Calu3 (cell line): ENCODE results near the gene TMEM158. TPM values are rescaled to one million over a fixed set of nuclear protein-coding genes. Genes with fewer than 3 reads are reported as not detected.

ENCODE experiments used
- BruUV-seq: library from RNA; stranded (reverse); fragments of 400-500 nt; replicated peaks from 2 replicates; lab custom pipeline; 2021; lab: Mats Ljungman, UMichigan
- CTCF ChIA-PET: fragments of 300-600 bp; sonication (Branson Sonifier 250); formaldehyde crosslinking; loops from one replicate; lab custom pipeline; 2022; ENCODE audit warnings: antibody characterized with exemption; lab: Charles Lee
- DNase-seq: peaks from one replicate; pipeline ENCODE4 v3.0.0; 2022
- H3K27ac Mint-ChIP-seq: one replicate; pipeline ENCODE4 v1.8.0; 2022; ENCODE audit warnings: mixed read lengths; ENCODE audit not compliant: unreplicated experiment
- H3K27me3 Mint-ChIP-seq: one replicate; pipeline ENCODE4 v1.8.0; 2022; ENCODE audit warnings: mixed read lengths; ENCODE audit not compliant: unreplicated experiment
- H3K36me3 Mint-ChIP-seq: one replicate; pipeline ENCODE4 v1.8.0; 2022; ENCODE audit warnings: mild to moderate bottlenecking, moderate library complexity, mixed read lengths; ENCODE audit not compliant: insufficient read depth, unreplicated experiment
- H3K4me1 Mint-ChIP-seq: one replicate; pipeline ENCODE4 v1.8.0; 2022; ENCODE audit warnings: mild to moderate bottlenecking, low read depth, mixed read lengths; ENCODE audit not compliant: unreplicated experiment
- H3K4me3 Mint-ChIP-seq: one replicate; pipeline ENCODE4 v1.8.0; 2022; ENCODE audit warnings: mild to moderate bottlenecking, low read depth, moderate library complexity, mixed read lengths; ENCODE audit not compliant: unreplicated experiment
- H3K9me3 Mint-ChIP-seq: one replicate; pipeline ENCODE4 v1.8.0; 2022; ENCODE audit warnings: low read depth, mixed read lengths; ENCODE audit not compliant: unreplicated experiment
- intact Hi-C: fragments of 100-400 bp; cut with micrococcal nuclease; formaldehyde crosslinking; loops from one replicate; pipeline ENCODE4 v1.10.0; 2022; ENCODE audit not compliant: unreplicated experiment
- total RNA-seq: library from RNA; stranded (reverse); gene quantifications from 2 replicates; pipeline ENCODE4 v1.2.3, GENCODE V29; 2022
- TF ChIP-seq, protein P1 (sequence below): fragments of 200-600 bp; IDR thresholded peaks from one replicate; pipeline ENCODE4 v1.8.0; 2022; ENCODE audit warnings: antibody characterized with exemption; ENCODE audit not compliant: unreplicated experiment

The TMEM158 gene
- total RNA-seq, 1 experiment from 2014 or later: 2.5 TPM

DNA sequence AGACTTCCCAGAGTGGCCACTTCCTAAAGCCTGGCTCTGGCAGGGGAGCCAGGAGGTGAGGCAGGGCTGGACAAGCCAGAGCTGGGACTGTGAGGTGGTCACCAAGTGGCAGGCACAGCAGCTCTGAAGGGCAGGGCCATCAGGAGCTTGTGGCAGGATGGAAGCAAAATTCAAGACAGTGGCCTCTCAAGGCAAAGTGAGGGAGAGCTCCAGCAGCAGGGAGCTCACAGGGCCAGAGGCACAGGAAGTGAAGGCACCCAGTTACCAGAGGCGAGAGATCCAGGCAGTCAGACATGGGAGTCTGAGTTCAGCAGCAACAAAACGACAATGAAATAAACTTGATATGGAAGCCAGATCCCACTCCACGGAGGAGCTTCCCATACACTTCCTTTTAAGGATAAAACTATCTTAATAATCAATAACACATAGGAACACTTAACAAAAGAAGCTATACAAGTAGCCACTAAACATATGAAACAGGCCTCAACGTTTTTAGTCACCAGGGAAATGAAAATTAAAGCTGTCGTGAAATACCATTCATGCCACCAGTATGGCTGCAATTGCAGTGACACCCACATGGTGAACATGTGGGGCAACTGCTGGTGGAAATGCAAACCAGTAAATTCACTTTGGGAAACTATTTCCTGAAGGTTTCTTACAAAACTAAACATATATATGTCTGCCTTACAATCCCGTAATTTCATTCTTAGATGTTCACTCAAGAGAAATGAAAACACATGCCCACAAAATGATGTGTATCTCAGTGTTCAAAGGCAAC is 35.4 kb upstream of the TMEM158 start:
- H3K36me3 Mint-ChIP-seq: no peaks in the 10 kb centered on the region
- TF ChIP-seq, protein P1, sequence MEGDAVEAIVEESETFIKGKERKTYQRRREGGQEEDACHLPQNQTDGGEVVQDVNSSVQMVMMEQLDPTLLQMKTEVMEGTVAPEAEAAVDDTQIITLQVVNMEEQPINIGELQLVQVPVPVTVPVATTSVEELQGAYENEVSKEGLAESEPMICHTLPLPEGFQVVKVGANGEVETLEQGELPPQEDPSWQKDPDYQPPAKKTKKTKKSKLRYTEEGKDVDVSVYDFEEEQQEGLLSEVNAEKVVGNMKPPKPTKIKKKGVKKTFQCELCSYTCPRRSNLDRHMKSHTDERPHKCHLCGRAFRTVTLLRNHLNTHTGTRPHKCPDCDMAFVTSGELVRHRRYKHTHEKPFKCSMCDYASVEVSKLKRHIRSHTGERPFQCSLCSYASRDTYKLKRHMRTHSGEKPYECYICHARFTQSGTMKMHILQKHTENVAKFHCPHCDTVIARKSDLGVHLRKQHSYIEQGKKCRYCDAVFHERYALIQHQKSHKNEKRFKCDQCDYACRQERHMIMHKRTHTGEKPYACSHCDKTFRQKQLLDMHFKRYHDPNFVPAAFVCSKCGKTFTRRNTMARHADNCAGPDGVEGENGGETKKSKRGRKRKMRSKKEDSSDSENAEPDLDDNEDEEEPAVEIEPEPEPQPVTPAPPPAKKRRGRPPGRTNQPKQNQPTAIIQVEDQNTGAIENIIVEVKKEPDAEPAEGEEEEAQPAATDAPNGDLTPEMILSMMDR: no peak
- H3K4me3 Mint-ChIP-seq: no peak overlapping the region
- no TSS peak for BruUV-seq
- no peaks in the 10 kb centered on the region for H3K9me3 Mint-ChIP-seq
- no peak for DNase-seq
- no peak overlapping the region for H3K27ac Mint-ChIP-seq
- H3K4me1 Mint-ChIP-seq: no peaks in the 10 kb centered on the region
- CTCF ChIA-PET: no interaction called here
- peaks cover 67% of the 10 kb centered on the region for H3K27me3 Mint-ChIP-seq
- intact Hi-C loops: no loop called here

DNA sequence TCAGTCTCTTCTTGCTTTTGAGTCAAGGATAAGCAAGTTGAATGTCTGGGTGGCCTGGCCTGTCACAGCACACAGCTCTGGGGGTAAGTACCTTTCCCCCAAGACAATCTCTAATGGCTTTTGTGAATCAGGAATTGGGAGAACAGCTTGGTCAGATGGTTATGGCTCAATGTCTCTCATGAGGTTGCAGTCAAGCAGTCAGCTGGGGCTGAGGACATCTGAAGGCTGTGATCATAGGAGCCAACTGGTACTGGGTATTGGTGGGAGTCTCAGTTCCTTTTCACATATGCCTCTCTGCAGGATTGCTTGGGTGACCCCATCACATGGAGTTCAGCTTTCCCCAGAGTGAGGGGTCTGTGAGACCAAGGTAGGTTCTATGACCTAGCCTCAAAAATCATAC is 33.0 kb upstream of the TMEM158 start:
- no peak overlapping the region for H3K4me3 Mint-ChIP-seq
- BruUV-seq: no TSS peak
- intact Hi-C loops: no loop called here

DNA sequence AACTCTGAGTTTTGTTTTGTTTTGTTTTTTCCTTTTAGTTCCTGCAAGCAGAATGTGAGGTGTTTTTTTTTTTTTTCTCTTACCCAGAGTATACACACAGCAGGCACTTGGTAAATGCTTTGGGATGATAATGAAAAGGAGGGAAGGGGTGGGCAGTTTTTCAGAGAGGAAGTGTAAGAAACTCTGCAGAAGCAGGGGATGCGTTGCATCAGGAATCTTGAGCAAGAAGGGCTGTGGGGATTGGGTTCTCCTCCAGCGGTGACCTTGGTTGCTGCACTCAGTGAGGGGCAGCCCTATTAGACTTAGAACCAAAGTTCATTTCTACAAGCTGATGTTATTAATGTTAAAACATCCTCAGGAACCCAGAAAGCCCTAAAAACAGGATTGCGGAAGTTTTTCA is 32.2 kb upstream of the TMEM158 start:
- intact Hi-C loops: no loop called here
- no peak overlapping the region for H3K27ac Mint-ChIP-seq
- TF ChIP-seq, protein P1: no peak
- H3K9me3 Mint-ChIP-seq: no peaks in the 10 kb centered on the region
- peaks cover 59% of the 10 kb centered on the region for H3K27me3 Mint-ChIP-seq
- H3K36me3 Mint-ChIP-seq: no peaks in the 10 kb centered on the region
- CTCF ChIA-PET: no interaction called here
- DNase-seq: no peak
- H3K4me1 Mint-ChIP-seq: no peaks in the 10 kb centered on the region
- no TSS peak for BruUV-seq
- no peak overlapping the region for H3K4me3 Mint-ChIP-seq

More for the DNA sequence above, 33.0 kb upstream of the TMEM158 start:
- peaks cover 59% of the 10 kb centered on the region for H3K27me3 Mint-ChIP-seq
- no peaks in the 10 kb centered on the region for H3K36me3 Mint-ChIP-seq
- DNase-seq: no peak
- TF ChIP-seq, protein P1: no peak
- no peak overlapping the region for H3K27ac Mint-ChIP-seq
- CTCF ChIA-PET: no interaction called here
- H3K9me3 Mint-ChIP-seq: no peaks in the 10 kb centered on the region
- no peaks in the 10 kb centered on the region for H3K4me1 Mint-ChIP-seq

DNA sequence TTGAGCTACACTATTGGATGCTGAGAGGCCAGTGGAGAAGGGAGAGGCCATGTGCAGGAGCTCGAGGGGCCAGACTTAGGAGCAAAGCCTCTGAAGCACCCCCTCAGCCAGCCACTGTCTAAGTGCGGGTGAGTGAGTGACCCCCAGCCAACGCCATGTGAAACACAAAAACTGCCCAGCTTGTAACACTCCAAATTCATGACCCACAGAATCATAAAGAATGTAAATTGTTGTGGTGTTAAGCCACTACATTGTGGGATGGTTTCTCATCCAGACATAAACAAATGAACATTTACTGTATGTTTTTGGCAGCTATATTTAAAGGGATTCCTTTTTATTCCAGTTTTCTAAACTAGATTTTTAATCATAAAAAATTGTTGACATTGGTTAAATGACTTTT is 27.2 kb upstream of the TMEM158 start:
- H3K36me3 Mint-ChIP-seq: no peaks in the 10 kb centered on the region
- BruUV-seq: no TSS peak
- no peaks in the 10 kb centered on the region for H3K4me1 Mint-ChIP-seq
- no peak overlapping the region for H3K4me3 Mint-ChIP-seq
- TF ChIP-seq, protein P1: no peak
- CTCF ChIA-PET: interaction anchor here (1.8 kb wide), 1 partner anchor 10 kb away, joined by 3 read pairs; no protein-coding TSS in a partner anchor
- intact Hi-C loops: no loop called here
- no peak overlapping the region for H3K27ac Mint-ChIP-seq
- DNase-seq: no peak
- peaks cover 47% of the 10 kb centered on the region for H3K27me3 Mint-ChIP-seq
- H3K9me3 Mint-ChIP-seq: no peaks in the 10 kb centered on the region
